Caki2 (cell line): Measurements from ENCODE around the gene NEURL4. TPM values are rescaled to one million over a fixed set of nuclear protein-coding genes. Genes with fewer than 3 reads are reported as not detected.
A peak's percentile ranks its signal among the peaks of the same experiment; 100 is the strongest.

Experiments
- DNase-seq: peaks from one replicate; pipeline ENCODE4 v3.0.0-alpha.2; 2015; ENCODE audit warnings: low read depth
- in situ Hi-C: cut with HindIII; loops from 2 replicates; pipeline ENCODE4 v1.10.0; 2016; ENCODE audit warnings: low sequenced_read_pairs, low pct_unique_long_range_greater_than_20kb, mixed read lengths
- total RNA-seq: library from RNA; depleted of rRNA; stranded (reverse); fragments of >200 nt; shearing (Covaris generic); gene quantifications from 2 replicates; pipeline ENCODE4 v1.2.3, GENCODE V29; 2014; ENCODE audit warnings: low replicate concordance; rRNA removed

The NEURL4 gene
- total RNA-seq, 1 experiment from 2014 or later = 15.0 TPM

DNA sequence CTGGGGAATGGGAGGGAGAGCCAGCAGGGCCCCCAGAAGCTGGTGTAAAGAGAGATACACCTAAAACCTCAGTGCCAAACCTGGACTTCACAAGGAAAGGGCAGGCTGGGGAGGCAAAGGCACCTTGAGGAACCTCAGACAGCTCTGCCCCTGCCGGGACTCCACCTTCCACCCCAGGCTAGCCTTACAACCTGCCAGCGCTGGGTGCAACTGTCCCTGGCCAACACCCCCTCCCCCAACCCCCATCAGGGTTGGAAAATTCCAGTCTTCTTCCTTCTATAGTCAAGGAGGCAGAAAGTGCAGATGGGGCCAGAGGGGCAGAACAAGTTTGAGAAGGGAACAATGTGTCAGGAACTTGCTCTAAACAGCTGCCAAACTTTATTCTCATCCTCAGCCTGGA lies 36.9 kb downstream of the NEURL4 start:
- in situ Hi-C loops = no loop called here
- no peak for DNase-seq

DNA sequence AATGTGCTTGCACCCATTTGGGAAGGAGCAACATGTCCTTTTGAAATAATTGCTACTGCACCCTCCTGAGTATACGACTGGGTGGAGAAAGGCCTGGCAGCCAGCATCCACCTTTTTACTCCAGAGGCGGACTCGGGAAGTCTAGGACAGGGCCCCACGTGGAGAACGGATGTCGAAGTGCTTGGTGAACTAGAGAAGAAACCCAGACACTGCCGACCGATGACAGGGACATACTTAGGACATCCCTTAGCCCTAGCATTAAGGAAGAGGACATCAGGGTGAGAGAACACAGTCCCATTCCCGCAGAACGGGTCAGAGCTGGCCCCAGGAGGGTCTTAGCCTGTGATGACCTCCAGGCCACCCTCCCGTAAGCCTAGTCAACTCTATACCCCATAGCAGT lies 38.5 kb downstream of the NEURL4 start:
- no peak for DNase-seq

DNA sequence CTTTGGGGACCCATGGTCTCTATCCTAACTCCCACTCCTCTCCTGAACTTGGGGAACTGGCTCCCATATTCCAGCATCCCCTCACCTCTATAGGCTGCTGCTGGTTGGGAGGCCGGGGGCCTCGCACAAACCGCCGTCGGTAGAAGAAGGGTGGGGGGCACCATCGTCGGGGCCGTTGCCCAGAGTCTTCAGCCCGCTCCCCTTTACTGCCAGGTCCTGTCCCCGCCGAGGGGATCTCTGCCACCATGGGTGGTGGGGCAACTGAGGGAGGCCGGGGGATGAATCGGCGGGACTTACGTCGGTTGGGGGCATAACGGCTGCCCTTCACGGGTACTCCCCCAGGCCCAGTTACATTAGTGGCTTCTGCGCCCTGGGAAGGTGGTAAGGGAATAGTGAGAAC lies 39.0 kb downstream of the NEURL4 start:
- DNase-seq = no peak
- in situ Hi-C loops = no loop called here

More for the DNA sequence above, 38.5 kb downstream of the NEURL4 start:
- in situ Hi-C loops = no loop called here

DNA sequence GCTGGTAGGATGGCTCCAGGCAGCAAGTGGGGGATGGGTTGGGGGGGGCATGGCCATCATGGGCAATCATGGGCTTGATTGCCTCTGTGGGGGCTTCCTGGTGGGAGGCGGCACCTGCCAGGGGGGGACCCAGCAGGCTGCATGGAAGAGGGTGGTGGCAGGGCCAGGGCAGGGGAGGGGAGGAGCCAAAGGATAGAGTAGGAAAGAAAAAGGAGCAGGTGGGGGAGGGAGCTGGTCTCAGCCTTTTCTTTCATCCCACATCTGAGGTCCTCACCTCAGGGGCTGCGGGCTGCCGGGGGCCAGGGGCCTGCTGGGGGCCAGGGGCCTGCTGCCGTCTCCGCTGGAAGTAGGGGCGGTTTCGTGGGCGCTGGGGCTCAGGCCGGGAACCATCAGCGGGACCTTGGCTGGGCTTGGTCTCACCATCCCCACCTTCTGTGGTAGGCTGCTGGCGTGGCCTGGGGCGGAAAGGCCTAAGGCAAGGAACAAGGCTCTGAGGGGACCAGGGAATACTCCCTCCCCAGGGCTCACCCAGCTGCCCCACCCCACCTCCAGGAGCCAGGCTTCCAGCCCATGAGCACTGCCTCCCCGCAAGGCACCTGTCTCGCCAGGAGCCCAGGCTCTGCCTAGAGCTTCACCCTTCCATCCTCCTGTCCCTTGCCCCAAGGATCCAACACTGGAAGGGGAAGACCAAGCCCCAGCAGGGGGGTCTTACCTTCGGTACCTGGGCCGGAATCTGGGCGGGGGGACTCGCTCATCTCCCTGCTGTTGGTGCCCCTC lies 39.7 kb downstream of the NEURL4 start:
- in situ Hi-C loops = no loop called here
- no peak for DNase-seq

DNA sequence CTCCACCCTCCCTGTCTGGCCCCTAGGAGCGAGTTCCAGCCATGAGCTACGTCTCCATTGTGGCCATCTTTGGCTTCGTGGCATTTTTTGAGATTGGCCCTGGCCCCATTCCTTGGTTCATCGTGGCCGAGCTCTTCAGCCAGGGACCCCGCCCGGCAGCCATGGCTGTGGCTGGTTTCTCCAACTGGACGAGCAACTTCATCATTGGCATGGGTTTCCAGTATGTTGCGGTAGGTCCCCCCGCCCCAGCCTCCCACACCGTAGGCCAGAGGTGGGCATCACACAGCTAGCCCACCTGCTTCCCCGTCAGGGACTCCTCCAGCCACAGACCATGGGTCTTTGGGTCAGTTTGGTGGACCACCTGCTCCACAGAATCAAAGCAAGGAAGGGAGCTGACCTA lies 43.5 kb downstream of the NEURL4 start:
- in situ Hi-C loops = no loop called here
- no peak for DNase-seq

DNA sequence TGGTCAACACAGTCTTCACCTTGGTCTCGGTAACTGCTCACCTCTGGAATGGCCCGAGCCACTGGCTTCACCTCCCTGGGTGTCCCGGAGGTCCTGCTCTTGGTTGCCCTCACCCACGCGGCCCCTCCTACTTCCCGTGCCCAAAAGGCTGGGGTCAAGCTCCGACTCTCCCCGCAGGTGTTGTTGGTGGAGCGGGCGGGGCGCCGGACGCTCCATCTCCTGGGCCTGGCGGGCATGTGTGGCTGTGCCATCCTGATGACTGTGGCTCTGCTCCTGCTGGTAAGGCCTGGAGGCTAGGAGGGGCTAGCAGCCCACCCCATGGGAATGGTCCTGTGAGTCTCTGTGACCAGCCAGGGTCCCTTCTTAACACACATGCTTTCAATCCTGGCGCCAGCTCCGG lies 44.2 kb downstream of the NEURL4 start:
- DNase-seq = no peak
- in situ Hi-C loops = no loop called here

DNA sequence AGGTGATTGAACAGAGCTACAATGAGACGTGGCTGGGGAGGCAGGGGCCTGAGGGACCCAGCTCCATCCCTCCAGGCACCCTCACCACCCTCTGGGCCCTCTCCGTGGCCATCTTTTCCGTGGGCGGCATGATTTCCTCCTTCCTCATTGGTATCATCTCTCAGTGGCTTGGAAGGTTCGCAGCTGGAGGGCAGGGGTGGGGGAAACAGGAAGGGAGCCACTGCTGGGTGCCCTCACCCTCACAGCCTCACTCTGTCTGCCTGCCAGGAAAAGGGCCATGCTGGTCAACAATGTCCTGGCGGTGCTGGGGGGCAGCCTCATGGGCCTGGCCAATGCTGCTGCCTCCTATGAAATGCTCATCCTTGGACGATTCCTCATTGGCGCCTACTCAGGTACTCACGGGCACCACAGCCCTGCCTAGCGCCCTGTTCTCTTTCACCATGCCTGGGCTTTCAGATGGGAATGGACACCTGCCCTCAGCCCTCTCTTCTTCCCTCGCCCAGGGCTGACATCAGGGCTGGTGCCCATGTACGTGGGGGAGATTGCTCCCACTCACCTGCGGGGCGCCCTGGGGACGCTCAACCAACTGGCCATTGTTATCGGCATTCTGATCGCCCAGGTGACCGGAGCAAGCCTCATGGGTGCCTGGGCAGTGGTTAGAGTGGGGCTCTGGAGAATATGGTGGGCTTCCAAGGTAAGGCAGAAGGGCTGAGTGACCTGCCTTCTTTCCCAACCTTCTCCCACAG lies 45.5 kb downstream of the NEURL4 start:
- no peak for DNase-seq
- in situ Hi-C loops = no loop called here

DNA sequence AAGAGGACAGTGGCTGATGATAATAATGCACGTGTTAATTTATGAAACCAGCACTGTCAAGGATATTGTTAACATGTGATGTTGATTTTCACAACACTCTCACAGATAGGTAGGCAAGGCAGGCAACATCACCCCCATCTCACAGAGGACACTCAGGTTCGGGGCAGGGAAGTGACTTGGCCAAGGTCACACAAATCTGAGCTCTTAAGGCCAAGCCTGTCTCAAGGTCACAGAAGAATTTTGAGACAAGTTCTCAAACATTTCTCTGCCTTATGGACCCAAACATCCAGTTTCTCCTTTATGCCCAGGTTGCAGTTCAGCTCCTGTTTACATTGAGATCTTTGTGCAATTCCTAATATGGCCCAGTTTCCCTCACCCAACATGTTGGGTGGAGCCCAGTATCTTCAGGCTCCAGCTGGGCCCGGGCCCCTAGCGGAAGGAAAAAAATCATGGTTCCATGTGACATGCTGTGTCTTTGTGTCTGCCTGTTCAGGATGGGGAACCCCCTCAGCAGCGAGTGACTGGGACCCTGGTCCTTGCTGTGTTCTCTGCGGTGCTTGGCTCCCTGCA lies 46.3 kb downstream of the NEURL4 start:
- DNase-seq = no peak
- in situ Hi-C loops = no loop called here

DNA sequence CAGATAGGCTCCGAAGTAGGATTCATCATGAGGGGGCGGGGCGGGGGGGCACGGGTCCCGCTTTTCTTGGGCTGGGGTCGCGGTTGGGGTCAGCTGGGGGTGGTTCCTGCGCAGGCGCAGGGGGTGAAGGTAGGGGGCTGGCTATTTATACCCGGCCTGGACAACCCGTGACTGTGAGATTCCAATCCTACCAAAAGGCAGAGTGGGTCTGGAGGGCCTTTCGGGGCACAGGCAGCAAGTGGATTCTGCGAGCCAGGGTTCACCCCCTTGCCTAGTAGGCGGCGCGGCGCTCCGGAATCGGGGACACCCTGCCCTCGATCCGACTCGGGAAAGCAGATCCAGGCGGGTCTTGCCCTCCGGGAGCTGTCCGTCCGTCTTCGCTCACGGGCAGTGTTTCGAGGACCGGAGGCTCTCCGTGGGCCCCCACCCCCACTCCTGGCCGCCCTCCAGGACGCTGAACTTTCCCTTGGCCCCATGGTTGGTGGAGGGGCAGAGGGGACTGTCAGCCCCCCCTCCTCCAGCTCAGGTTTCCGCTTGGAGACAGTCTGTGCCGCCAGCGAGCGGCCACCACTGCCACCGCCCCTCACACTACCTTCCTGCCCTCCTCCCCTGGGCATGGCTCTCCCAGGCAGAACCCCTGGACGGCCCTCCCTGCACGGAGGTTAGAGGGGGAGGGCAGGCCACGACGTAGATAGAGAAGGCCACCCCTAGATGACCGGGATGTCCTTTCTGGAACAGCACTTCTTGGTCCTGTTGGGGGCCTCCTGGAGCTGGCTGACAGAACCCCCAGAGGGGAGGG lies 47.0 kb downstream of the NEURL4 start:
- DNase-seq = no peak
- in situ Hi-C loops = no loop called here

DNA sequence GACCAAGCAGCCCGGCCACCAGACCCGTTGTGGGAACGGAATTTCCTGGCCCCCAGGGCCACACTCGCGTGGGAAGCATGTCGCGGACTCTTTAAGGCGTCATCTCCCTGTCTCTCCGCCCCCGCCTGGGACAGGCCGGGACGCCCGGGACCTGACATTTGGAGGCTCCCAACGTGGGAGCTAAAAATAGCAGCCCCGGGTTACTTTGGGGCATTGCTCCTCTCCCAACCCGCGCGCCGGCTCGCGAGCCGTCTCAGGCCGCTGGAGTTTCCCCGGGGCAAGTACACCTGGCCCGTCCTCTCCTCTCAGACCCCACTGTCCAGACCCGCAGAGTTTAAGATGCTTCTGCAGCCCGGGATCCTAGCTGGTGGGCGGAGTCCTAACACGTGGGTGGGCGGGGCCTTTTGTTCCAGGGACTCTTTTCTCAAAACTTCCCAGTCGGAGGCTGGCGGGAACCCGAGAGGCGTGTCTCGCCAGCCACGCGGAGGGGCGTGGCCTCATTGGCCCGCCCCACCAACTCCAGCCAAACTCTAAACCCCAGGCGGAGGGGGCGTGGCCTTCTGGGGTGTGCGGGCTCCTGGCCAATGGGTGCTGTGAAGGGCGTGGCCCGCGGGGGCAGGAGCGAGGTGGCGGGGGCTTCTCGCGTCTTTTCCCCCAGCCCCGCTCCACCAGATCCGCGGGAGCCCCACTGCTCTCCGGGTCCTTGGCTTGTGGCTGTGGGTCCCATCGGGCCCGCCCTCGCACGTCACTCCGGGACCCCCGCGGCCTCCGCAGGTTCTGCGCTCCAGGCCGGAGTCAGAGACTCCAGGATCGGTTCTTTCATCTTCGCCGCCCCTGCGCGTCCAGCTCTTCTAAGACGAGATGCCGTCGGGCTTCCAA lies 47.8 kb downstream of the NEURL4 start, which contains the start of gene SLC2A4:
SLC2A4 (plus strand) TSS at position 645 of the 879 bp plus-strand sequence; CDS start at position 862, 217 bp downstream.
- in situ Hi-C loops = no loop called here
- peak; percentile 95 for DNase-seq

DNA sequence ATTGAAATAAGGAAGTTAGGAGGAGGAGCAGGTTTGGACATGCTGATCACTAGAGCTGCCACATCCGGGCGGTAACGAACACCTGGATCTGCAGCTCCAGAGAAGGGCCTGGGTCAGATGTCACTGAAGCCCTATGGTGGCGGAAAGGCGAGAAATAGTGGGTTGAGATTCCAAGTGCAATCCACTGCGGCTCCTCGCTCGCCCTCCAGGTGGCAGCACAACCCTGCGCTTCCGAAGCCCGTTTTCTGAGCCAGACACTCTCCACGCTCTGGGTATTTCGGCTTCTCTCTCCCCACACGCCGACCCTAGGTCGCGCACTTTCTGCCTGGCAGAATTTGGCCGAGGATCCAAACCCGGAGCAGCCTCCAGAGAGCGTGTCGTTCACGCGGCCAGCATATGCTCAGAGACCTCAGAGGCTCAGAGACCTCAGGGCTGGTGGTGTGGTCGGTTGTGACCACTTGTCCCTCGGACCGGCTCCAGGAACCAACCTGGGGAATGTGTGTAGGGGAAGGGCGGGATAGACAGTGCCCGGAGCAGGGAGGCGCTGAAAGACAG lies 48.5 kb downstream of the NEURL4 start:
- DNase-seq = peak; percentile 73
- in situ Hi-C loops = no loop called here

DNA sequence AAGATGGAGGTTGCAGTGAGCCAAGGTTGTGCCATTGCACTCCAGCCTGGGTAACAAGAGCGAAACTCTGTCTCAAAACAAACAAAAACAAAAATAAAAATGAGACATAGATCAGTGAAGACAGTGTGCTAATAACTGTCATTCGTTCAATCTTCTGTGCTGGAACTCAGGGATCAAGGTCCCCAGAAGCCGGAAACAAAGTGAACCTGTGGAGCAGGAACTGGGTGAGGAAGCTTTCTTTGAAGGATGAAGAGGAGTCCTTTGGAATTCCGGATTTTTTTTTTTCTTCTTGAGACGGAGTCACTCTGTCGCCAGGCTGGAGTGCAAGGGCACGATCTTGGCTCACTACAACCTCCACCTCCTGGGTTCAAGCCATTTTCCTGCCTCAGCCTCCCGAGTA lies 49.7 kb downstream of the NEURL4 start:
- DNase-seq = no peak
- in situ Hi-C loops = no loop called here

DNA sequence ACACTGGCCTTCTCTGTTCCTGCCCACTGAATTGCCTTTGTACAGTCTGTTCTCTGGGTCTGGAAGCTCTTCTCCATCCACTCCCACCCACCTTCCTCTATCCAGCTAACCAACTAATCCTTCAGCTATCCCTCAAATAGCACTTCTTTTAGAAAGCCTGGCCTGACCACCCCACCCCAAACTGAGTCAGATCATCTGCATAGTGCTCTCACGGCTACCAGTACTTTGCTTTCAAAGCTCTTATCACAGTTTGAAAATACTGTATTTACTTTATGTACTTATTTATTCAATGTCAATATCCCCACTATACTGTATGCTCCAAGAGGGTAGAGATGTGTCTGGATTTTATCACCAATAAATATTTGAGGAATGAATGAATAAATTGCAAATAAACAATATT lies 62.4 kb downstream of the NEURL4 start:
- no peak for DNase-seq
- in situ Hi-C loops = no loop called here

Other genes starting within 250 kb of the NEURL4 start
- not detected in 2 replicates for gene CLEC10A, start 249.1 kb downstream of the NEURL4 start, total RNA-seq
- not detected in 2 replicates for gene ASGR2, start 214.5 kb downstream of the NEURL4 start, total RNA-seq
- gene ASGR1, start 150.0 kb downstream of the NEURL4 start, total RNA-seq = not detected in 2 replicates
- gene DLG4, start 109.5 kb downstream of the NEURL4 start, total RNA-seq = 2.8 and 4.8 TPM in 2 replicates
- 301 and 338 TPM in 2 replicates for gene ACADVL, start 109.4 kb downstream of the NEURL4 start, total RNA-seq
- 33.3 and 64.4 TPM in 2 replicates for gene DVL2, start 94.8 kb downstream of the NEURL4 start, total RNA-seq
- gene PHF23, start 89.9 kb downstream of the NEURL4 start, total RNA-seq = 28.0 and 39.4 TPM in 2 replicates
- 211 and 296 TPM in 2 replicates for gene GABARAP, start 86.9 kb downstream of the NEURL4 start, total RNA-seq
- 9.6 and 19.0 TPM in 2 replicates for gene CTDNEP1, start 77.6 kb downstream of the NEURL4 start, total RNA-seq
- 25.5 and 32.4 TPM in 2 replicates for gene ELP5, start 77.1 kb downstream of the NEURL4 start, total RNA-seq
- gene CLDN7, start 66.9 kb downstream of the NEURL4 start, total RNA-seq = not detected in 2 replicates
- not detected in 2 replicates for gene SLC2A4, start 47.6 kb downstream of the NEURL4 start, total RNA-seq
- 1.8 and 8.5 TPM in 2 replicates for gene YBX2, start 34.7 kb downstream of the NEURL4 start, total RNA-seq
- 483 and 624 TPM in 2 replicates for gene EIF5A, start 21.7 kb downstream of the NEURL4 start, total RNA-seq
- 51.1 and 56.4 TPM in 2 replicates for gene GPS2, start 14.0 kb downstream of the NEURL4 start, total RNA-seq
- gene ACAP1, start 7.2 kb upstream of the NEURL4 start, total RNA-seq = 2.3 and 26.4 TPM in 2 replicates
- gene KCTD11, start 22.8 kb upstream of the NEURL4 start, total RNA-seq = 17.2 and 23.2 TPM in 2 replicates
- gene TMEM95, start 25.8 kb upstream of the NEURL4 start, total RNA-seq = not detected in 2 replicates
- gene TNK1, start 51.8 kb upstream of the NEURL4 start, total RNA-seq = 1.8 and 2.9 TPM in 2 replicates
- 5.6 and 14.4 TPM in 2 replicates for gene PLSCR3, start 65.2 kb upstream of the NEURL4 start, total RNA-seq
- 132 and 200 TPM in 2 replicates for gene TMEM256, start 74.8 kb upstream of the NEURL4 start, total RNA-seq
- 1.1 TPM in 1 of 2 replicates, not detected in the other for gene NLGN2, start 78.5 kb upstream of the NEURL4 start, total RNA-seq
- not detected in 2 replicates for gene SPEM1, start 91.0 kb upstream of the NEURL4 start, total RNA-seq
- gene SPEM2, start 96.3 kb upstream of the NEURL4 start, total RNA-seq = not detected in 2 replicates
- gene SPEM3, start 99.5 kb upstream of the NEURL4 start, total RNA-seq = not detected in 2 replicates
- gene TMEM102, start 106.1 kb upstream of the NEURL4 start, total RNA-seq = 2.9 and 6.7 TPM in 2 replicates
- 0.06 and 0.98 TPM in 2 replicates for gene FGF11, start 110.2 kb upstream of the NEURL4 start, total RNA-seq
- 4.0 and 11.0 TPM in 2 replicates for gene CHRNB1, start 115.7 kb upstream of the NEURL4 start, total RNA-seq
- gene ZBTB4, start 150.3 kb upstream of the NEURL4 start, total RNA-seq = 4.6 and 5.8 TPM in 2 replicates
- not detected in 2 replicates for gene SLC35G6, start 152.1 kb upstream of the NEURL4 start, total RNA-seq
- gene POLR2A, start 155.0 kb upstream of the NEURL4 start, total RNA-seq = 10.9 and 11.8 TPM in 2 replicates
- 0.24 TPM in 1 of 2 replicates, not detected in the other for gene TNFSF12, start 219.7 kb upstream of the NEURL4 start, total RNA-seq
- 5.1 and 6.2 TPM in 2 replicates for gene TNFSF13, start 229.4 kb upstream of the NEURL4 start, total RNA-seq
- 105 and 115 TPM in 2 replicates for gene SENP3, start 232.6 kb upstream of the NEURL4 start, total RNA-seq